ENCODE data around the gene MYH16.
"Not testable (repeated sequence)": the region's sequence is repeated elsewhere in the genome, so short reads cannot be mapped to it uniquely, and the experiment has no call there.

Gene MYH16

GRCh38 chr7:99355098-99355497 is 82.5 kb downstream of the MYH16 start:
- DNase-seq (ENCODE audit: low read depth), result no peak

GRCh38 chr7:99357701-99358490 is 85.3 kb downstream of the MYH16 start:
- no peak for DNase-seq (ENCODE audit: low read depth)

DNA sequence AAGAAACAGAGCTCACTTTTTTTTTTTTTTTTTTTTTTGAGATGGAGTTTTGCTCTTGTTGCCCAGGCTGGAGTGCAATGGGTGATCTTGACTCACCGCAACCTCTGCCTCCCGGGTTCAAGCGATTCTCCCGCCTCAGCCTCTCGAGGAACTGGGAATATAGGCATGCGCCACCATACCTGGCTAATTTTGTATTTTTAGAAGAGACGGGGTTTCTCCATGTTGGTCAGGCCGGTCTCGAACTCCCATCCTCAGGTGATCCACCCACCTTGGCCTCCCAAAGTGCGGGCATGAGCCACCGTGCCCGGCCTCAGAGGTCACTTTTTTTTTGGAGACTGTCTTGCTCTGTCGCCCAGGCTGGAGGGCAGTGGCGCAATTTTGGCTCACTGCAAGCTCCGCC is 85.9 kb downstream of the MYH16 start:
- DNase-seq (ENCODE audit: low read depth), result not testable (repeated sequence)

DNA sequence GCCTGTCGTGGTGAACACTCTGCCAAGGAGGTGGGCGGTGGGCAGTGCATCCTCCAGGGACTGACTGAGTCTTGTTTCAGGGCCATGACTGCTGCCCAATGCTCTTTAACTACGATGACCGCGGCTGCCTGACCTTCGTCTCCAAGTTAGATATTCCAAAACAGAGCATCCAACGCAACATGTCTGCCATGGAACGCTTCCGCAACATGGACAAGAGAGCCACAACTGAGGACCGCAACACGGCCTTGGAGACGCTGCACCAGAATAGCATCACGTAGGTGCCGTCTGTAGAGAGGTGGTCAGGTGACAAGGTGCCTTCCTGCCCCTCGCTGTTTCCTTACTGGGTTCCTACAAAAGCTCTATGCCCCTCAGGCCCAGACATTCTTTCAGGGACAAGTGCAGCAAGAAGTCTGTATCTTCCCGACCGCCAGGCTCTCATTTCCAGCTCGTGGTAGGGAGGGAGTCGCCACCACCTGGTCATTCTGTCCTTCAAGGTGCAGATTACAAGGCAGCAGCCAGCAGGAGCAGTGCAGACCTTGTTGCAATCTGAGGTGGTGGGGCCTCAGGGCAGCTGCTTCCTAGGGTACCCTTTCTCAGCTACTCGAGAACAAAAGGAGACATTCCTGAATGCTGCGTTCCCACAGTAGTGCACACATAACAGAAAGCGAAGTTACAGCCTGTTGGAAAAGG is 87.0 kb downstream of the MYH16 start:
- no peak for DNase-seq (ENCODE audit: low read depth)

Measured in activated T-cell treated with anti-CD3 and anti-CD28 coated beads for 24 hours (primary cell).